Karpas-422 (cell line): ENCODE measurements around the gene FCER2. TPM values are rescaled to one million over a fixed set of nuclear protein-coding genes. Genes with fewer than 3 reads are reported as not detected.

Source experiments
- DNase-seq: peaks from one replicate; pipeline ENCODE4 v3.0.0-alpha.2; 2015
- H2AFZ ChIP-seq: fragments of 200-600 bp; sonication (generic); 2 replicates; pipeline ENCODE4 v1.6.1; 2014; ENCODE audit warnings: antibody characterized with exemption, low read length, mixed read lengths
- H3K27ac ChIP-seq: fragments of 200-600 bp; sonication (generic); 2 replicates; pipeline ENCODE4 v1.5.1; 2014; ENCODE audit warnings: mild to moderate bottlenecking, low read length, moderate library complexity
- H3K27me3 ChIP-seq: fragments of 200-600 bp; sonication (generic); 2 replicates; pipeline ENCODE4 v1.6.1; 2014; ENCODE audit warnings: low read length, mixed read lengths
- H3K36me3 ChIP-seq: fragments of 200-600 bp; sonication (generic); 2 replicates; pipeline ENCODE4 v1.6.1; 2014; ENCODE audit warnings: low read length, mixed read lengths; ENCODE audit not compliant: insufficient read depth
- H3K4me1 ChIP-seq: fragments of 200-600 bp; sonication (generic); 2 replicates; pipeline ENCODE4 v1.6.1; 2014; ENCODE audit warnings: mild to moderate bottlenecking, low read length, mixed read lengths
- H3K4me2 ChIP-seq: fragments of 200-600 bp; sonication (generic); 2 replicates; pipeline ENCODE4 v1.6.1; 2014; ENCODE audit warnings: low read length, low read depth, mild to moderate bottlenecking; ENCODE audit not compliant: poor library complexity, severe bottlenecking
- H3K4me3 ChIP-seq: fragments of 200-600 bp; sonication (generic); 2 replicates; pipeline ENCODE4 v1.5.1; 2014; ENCODE audit warnings: mild to moderate bottlenecking, antibody characterized with exemption, low read length, mixed read lengths
- H3K79me2 ChIP-seq: fragments of 200-600 bp; sonication (generic); 2 replicates; pipeline ENCODE4 v1.6.1; 2014; ENCODE audit warnings: mild to moderate bottlenecking, low read length, mixed read lengths
- H3K9ac ChIP-seq: fragments of 200-600 bp; sonication (generic); 2 replicates; pipeline ENCODE4 v1.6.0; 2014; ENCODE audit warnings: low read length
- H3K9me2 ChIP-seq: fragments of 200-600 bp; sonication (generic), shearing (Covaris generic); replicated peaks from 2 replicates; pipeline ENCODE4 v1.6.0; 2014; ENCODE audit warnings: mild to moderate bottlenecking, low read length, moderate library complexity; ENCODE audit not compliant: insufficient read depth
- H3K9me3 ChIP-seq: fragments of 300-700, 200-600 bp; sonication (generic); 2 replicates; pipeline ENCODE4 v1.6.1; 2014; ENCODE audit warnings: low read length, mixed read lengths
- H4K20me1 ChIP-seq: fragments of 200-600 bp; sonication (generic); 2 replicates; pipeline ENCODE4 v1.6.1; 2014; ENCODE audit warnings: mild to moderate bottlenecking, antibody characterized with exemption, low read length, low read depth; ENCODE audit not compliant: insufficient read depth
- total RNA-seq: library from RNA; depleted of rRNA; stranded (reverse); fragments of >200 nt; shearing (Covaris generic); gene quantifications from 2 replicates; pipeline ENCODE4 v1.2.3, GENCODE V29; 2014; ENCODE audit warnings: low replicate concordance

Gene FCER2
- total RNA-seq, 1 experiment from 2014 or later: not detected

DNA sequence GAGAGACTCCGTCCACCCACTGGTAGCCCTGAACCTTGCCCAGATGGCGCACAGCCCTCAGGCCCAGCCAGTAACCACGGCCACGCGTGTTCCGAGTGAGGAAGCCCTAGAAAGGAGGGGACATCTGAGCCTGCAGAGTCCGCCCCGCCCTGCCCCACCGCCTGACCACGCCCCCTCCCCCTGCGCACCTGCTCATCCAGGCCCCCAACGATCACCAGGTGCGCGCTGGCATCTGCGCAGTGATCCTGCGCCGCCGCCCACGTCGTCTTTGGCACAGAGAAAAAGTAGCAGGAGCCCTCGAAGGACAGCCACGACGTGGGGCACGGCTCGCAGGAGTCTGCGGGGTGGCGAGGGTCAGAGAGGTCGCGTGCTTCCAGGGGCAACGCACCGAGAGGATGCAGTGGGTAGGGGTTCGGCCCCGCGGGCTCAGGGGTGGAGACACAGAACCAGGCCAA, 27.9 kb upstream of the FCER2 start:
- Histone ChIP-seq H2AFZ (no peak overlapping the region), H3K4me1 (no peaks in the 10 kb centered on the region), H3K79me2 (no peaks in the 10 kb centered on the region), H3K9ac (no peak overlapping the region), H3K9me2 (no peaks in the 10 kb centered on the region), H3K4me2 (no peak overlapping the region), H3K36me3 (no peaks in the 10 kb centered on the region), H3K27ac (no peak overlapping the region), H4K20me1 (no peaks in the 10 kb centered on the region), H3K9me3 (no peaks in the 10 kb centered on the region), H3K4me3 (no peak overlapping the region), H3K27me3 (no peaks in the 10 kb centered on the region)
- no peak for DNase-seq

DNA sequence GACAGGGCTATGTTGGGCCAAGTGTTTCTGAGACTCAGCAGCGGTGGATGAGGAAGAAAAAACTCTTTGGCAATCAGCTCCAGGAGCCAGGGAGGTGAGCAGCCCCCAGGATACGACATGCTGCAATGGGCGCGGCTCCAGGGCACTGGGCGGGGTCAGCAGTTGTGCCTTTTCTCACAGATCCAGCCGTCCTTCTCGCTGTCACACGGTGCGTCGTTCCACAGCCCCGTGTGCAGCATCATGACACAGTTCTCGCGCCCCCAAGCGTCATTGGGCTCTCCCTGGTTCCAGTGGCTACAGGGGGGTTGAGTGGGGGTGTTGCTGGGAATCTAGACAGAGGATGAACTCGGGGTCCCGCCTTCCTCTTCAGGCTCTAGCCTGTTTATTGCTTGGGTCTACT, 27.3 kb upstream of the FCER2 start:
- Histone ChIP-seq H3K4me2 (no peak overlapping the region), H3K4me1 (no peaks in the 10 kb centered on the region), H2AFZ (no peak overlapping the region), H3K27ac (no peak overlapping the region), H3K9me3 (no peaks in the 10 kb centered on the region), H4K20me1 (no peaks in the 10 kb centered on the region), H3K36me3 (no peaks in the 10 kb centered on the region), H3K9me2 (no peaks in the 10 kb centered on the region), H3K27me3 (no peaks in the 10 kb centered on the region), H3K4me3 (no peak overlapping the region), H3K79me2 (no peaks in the 10 kb centered on the region), H3K9ac (no peak overlapping the region)
- no peak for DNase-seq

- Histone ChIP-seq H3K36me3 (no peaks in the 10 kb centered on the region), H3K9me3 (no peaks in the 10 kb centered on the region), H3K27ac (no peak overlapping the region), H4K20me1 (no peaks in the 10 kb centered on the region), H3K4me2 (no peak overlapping the region), H3K9ac (no peak overlapping the region), H3K79me2 (no peaks in the 10 kb centered on the region), H3K4me3 (no peak overlapping the region), H3K27me3 (no peaks in the 10 kb centered on the region), H3K4me1 (no peaks in the 10 kb centered on the region), H2AFZ (no peak overlapping the region), H3K9me2 (no peaks in the 10 kb centered on the region)
- no peak for DNase-seq
These were observed 23.9 kb upstream of the FCER2 start for GRCh38 chr19:7725791-7726190.

DNA sequence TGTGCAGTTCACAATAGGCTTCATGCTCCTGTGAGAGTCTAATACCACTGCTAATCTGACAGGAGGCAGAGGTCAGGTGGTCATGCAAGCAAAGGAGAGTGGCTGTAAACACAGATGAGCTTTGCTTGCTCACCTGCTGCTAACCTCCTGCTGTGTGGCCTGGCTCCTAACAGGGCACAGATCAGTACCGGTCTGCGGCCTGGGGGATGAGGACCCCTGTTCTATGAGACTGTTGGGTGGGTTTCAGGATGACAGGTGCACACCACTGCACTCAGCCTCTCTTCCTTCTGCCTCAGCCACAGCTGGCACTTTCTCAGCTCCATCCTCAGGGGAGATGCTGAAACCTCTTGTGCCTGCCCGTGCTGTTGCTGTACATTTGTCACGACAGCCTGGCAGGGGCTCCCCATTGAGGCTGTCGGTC, 20.3 kb upstream of the FCER2 start:
- Histone ChIP-seq H3K9me3 (no peaks in the 10 kb centered on the region), H3K9ac (no peak overlapping the region), H3K36me3 (no peaks in the 10 kb centered on the region), H3K27me3 (no peaks in the 10 kb centered on the region), H2AFZ (no peak overlapping the region), H3K79me2 (no peaks in the 10 kb centered on the region), H4K20me1 (no peaks in the 10 kb centered on the region), H3K4me2 (no peak overlapping the region), H3K4me1 (no peaks in the 10 kb centered on the region), H3K27ac (no peak overlapping the region), H3K4me3 (no peak overlapping the region), H3K9me2 (no peaks in the 10 kb centered on the region)
- no peak for DNase-seq

GRCh38 chr19:7720351-7720750, 18.4 kb upstream of the FCER2 start:
- Histone ChIP-seq H3K9ac (no peak overlapping the region), H3K9me2 (no peaks in the 10 kb centered on the region), H3K4me1 (no peaks in the 10 kb centered on the region), H3K27me3 (no peaks in the 10 kb centered on the region), H3K4me2 (no peak overlapping the region), H3K27ac (no peak overlapping the region), H3K9me3 (no peaks in the 10 kb centered on the region), H3K36me3 (no peaks in the 10 kb centered on the region), H3K4me3 (no peak overlapping the region), H2AFZ (no peak overlapping the region), H3K79me2 (no peaks in the 10 kb centered on the region), H4K20me1 (no peaks in the 10 kb centered on the region)
- no peak for DNase-seq

DNA sequence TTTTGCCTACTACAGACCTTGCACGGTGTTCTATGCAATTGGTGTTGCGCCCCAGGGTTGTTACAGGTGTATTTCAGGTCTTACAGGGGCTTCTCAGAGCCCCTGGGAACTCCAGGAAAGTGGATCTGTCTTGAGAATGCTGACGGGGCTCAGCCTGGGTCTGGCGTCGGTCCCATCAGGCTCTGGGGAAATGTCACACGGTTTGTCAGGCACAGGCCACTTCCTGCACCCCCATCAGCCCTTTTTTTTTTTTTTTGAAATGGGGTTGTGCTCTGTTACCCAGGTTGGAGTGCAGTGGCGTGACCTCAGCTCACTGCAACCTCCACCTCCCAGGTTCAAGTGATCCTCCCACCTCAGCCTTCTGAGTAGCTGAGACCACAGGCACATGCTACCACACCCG, 16.7 kb upstream of the FCER2 start:
- Histone ChIP-seq H3K4me3 (no peak overlapping the region), H3K27me3 (no peaks in the 10 kb centered on the region), H3K27ac (no peak overlapping the region), H3K9ac (no peak overlapping the region), H4K20me1 (no peaks in the 10 kb centered on the region), H3K9me2 (no peaks in the 10 kb centered on the region), H3K79me2 (no peaks in the 10 kb centered on the region), H3K4me2 (no peak overlapping the region), H2AFZ (no peak overlapping the region), H3K36me3 (no peaks in the 10 kb centered on the region), H3K4me1 (no peaks in the 10 kb centered on the region), H3K9me3 (no peaks in the 10 kb centered on the region)
- DNase-seq: no peak

- Histone ChIP-seq H3K4me2 (no peak overlapping the region), H3K4me3 (no peak overlapping the region), H3K36me3 (no peaks in the 10 kb centered on the region), H3K27ac (no peak overlapping the region), H4K20me1 (no peaks in the 10 kb centered on the region), H3K9me2 (no peaks in the 10 kb centered on the region), H3K4me1 (no peaks in the 10 kb centered on the region), H2AFZ (no peak overlapping the region), H3K9me3 (no peaks in the 10 kb centered on the region), H3K79me2 (no peaks in the 10 kb centered on the region), H3K27me3 (no peaks in the 10 kb centered on the region), H3K9ac (no peak overlapping the region)
- no peak for DNase-seq
These were observed 14.8 kb upstream of the FCER2 start for GRCh38 chr19:7716762-7717161.

- Histone ChIP-seq H4K20me1 (no peaks in the 10 kb centered on the region), H3K9ac (no peak overlapping the region), H3K79me2 (no peaks in the 10 kb centered on the region), H3K27ac (no peak overlapping the region), H3K9me3 (no peaks in the 10 kb centered on the region), H3K9me2 (no peaks in the 10 kb centered on the region), H3K27me3 (no peaks in the 10 kb centered on the region), H3K4me1 (no peaks in the 10 kb centered on the region), H3K36me3 (no peaks in the 10 kb centered on the region), H2AFZ (no peak overlapping the region), H3K4me2 (no peak overlapping the region), H3K4me3 (no peak overlapping the region)
- DNase-seq: no peak
These were observed 13.7 kb upstream of the FCER2 start for GRCh38 chr19:7715671-7716070.

GRCh38 chr19:7710616-7711015, 8.7 kb upstream of the FCER2 start:
- no peaks in the 10 kb centered on the region for H3K79me2 ChIP-seq
- no peak overlapping the region for H3K9ac ChIP-seq
- no peaks in the 10 kb centered on the region for H4K20me1 ChIP-seq
- H3K9me2 ChIP-seq: no peaks in the 10 kb centered on the region
- H3K4me2 ChIP-seq: no peak overlapping the region
- no peak overlapping the region for H3K4me3 ChIP-seq
- no peaks in the 10 kb centered on the region for H3K36me3 ChIP-seq
- H3K4me1 ChIP-seq: no peaks in the 10 kb centered on the region
- H3K9me3 ChIP-seq: no peaks in the 10 kb centered on the region
- H2AFZ ChIP-seq: no peak overlapping the region
- no peaks in the 10 kb centered on the region for H3K27me3 ChIP-seq
- H3K27ac ChIP-seq: no peak overlapping the region
- DNase-seq: no peak
